Neural cell (in vitro differentiated cells): ENCODE measurements around the gene CACNA1B. TPM values are rescaled to one million over a fixed set of nuclear protein-coding genes. Genes with fewer than 3 reads are reported as not detected.

Source experiments
- H2AFZ ChIP-seq: fragments of 200-600, 300-800 bp; sonication (generic), shearing (Covaris generic); 2 replicates; pipeline ENCODE4 v1.6.0; 2014; ENCODE audit warnings: low read depth, mild to moderate bottlenecking, antibody characterized with exemption, low read length, moderate library complexity
- H3F3A ChIP-seq: fragments of 200-600 bp; shearing (Covaris generic); 2 replicates; pipeline ENCODE4 v1.6.1; 2016; ENCODE audit warnings: mild to moderate bottlenecking, moderate library complexity, mixed read lengths, antibody characterized with exemption, low read length; ENCODE audit not compliant: insufficient read depth, poor library complexity, severe bottlenecking
- H3K27ac ChIP-seq: fragments of 200-600, 300-800 bp; sonication (generic), shearing (Covaris generic); 2 replicates; pipeline ENCODE4 v1.5.1; 2014; ENCODE audit warnings: mild to moderate bottlenecking, low read length, moderate library complexity
- H3K27me3 ChIP-seq: fragments of 300-800, 200-600 bp; sonication (generic), shearing (Covaris generic); 2 replicates; pipeline ENCODE4 v1.6.0; 2014; ENCODE audit warnings: mild to moderate bottlenecking, low read depth, low read length, moderate library complexity; ENCODE audit not compliant: insufficient read depth
- H3K36me3 ChIP-seq: fragments of 300-800, 200-600 bp; sonication (generic), shearing (Covaris generic); 2 replicates; pipeline ENCODE4 v1.5.1; 2014; ENCODE audit warnings: mild to moderate bottlenecking, antibody characterized with exemption, low read length, moderate library complexity; ENCODE audit not compliant: insufficient read depth
- H3K4me2 ChIP-seq: fragments of 300-800, 200-600 bp; sonication (generic), shearing (Covaris generic); 2 replicates; pipeline ENCODE4 v1.6.0; 2014; ENCODE audit warnings: mild to moderate bottlenecking, low read length
- H3K4me3 ChIP-seq: fragments of 300-800, 200-600 bp; sonication (generic), shearing (Covaris generic); 2 replicates; pipeline ENCODE4 v1.5.1; 2014; ENCODE audit warnings: mild to moderate bottlenecking, low read length, moderate library complexity
- H3K79me2 ChIP-seq: fragments of 200-600 bp; shearing (Covaris generic); replicated peaks from 2 replicates; pipeline ENCODE4 v1.6.0; 2014; ENCODE audit warnings: mild to moderate bottlenecking, low read length, moderate library complexity; ENCODE audit not compliant: insufficient read depth
- H3K9ac ChIP-seq: fragments of 300-800, 200-600 bp; sonication (generic), shearing (Covaris generic); 2 replicates; pipeline ENCODE4 v1.6.1; 2016; ENCODE audit warnings: mild to moderate bottlenecking, low read length, mixed read lengths
- H3K9me2 ChIP-seq: fragments of 200-600 bp; shearing (Covaris generic); 2 replicates; pipeline ENCODE4 v1.6.1; 2016; ENCODE audit warnings: mild to moderate bottlenecking, low read length, mixed read lengths; ENCODE audit not compliant: insufficient read depth
- H3K9me3 ChIP-seq: fragments of 200-600, 300-800 bp; sonication (generic), shearing (Covaris generic); 2 replicates; pipeline ENCODE4 v1.6.1; 2016; ENCODE audit warnings: mild to moderate bottlenecking, mixed run types, low read length, moderate library complexity, mixed read lengths
- H4K20me1 ChIP-seq: fragments of 200-600 bp; shearing (Covaris generic); 2 replicates; pipeline ENCODE4 v1.6.1; 2016; ENCODE audit warnings: mild to moderate bottlenecking, mixed run types; ENCODE audit not compliant: insufficient read depth
- CTCF ChIP-seq: fragments of 450-650 bp; IDR thresholded peaks from 2 replicates; pipeline ENCODE4 v1.5.1; 2014; ENCODE audit warnings: antibody characterized with exemption, mild to moderate bottlenecking, moderate library complexity; ENCODE audit not compliant: poor library complexity, severe bottlenecking
- EP300 ChIP-seq: fragments of 450-650 bp; conservative IDR thresholded peaks from 2 replicates; pipeline ENCODE4 v1.6.1; 2014; ENCODE audit warnings: antibody characterized with exemption, mild to moderate bottlenecking, moderate library complexity; ENCODE audit not compliant: poor library complexity, severe bottlenecking
- EZH2 ChIP-seq: fragments of 200-600, 300-800 bp; shearing (Covaris generic), sonication (generic); IDR thresholded peaks from 2 replicates; pipeline ENCODE4 v1.6.1; 2014; ENCODE audit warnings: antibody characterized with exemption, low read length, borderline replicate concordance, mild to moderate bottlenecking; ENCODE audit not compliant: insufficient read depth, poor library complexity, severe bottlenecking
- MXI1 ChIP-seq: fragments of 450-650 bp; conservative IDR thresholded peaks from 2 replicates; pipeline ENCODE4 v1.6.1; 2014; ENCODE audit warnings: antibody characterized with exemption, mild to moderate bottlenecking; ENCODE audit not compliant: poor library complexity, severe bottlenecking
- POLR2AphosphoS5 ChIP-seq: IDR thresholded peaks from 2 replicates; pipeline ENCODE4 v1.6.1; 2012
- RAD21 ChIP-seq: fragments of 450-650 bp; conservative IDR thresholded peaks from 2 replicates; pipeline ENCODE4 v1.6.1; 2014; ENCODE audit warnings: antibody characterized with exemption, mild to moderate bottlenecking, moderate library complexity
- SMC3 ChIP-seq: fragments of 450-650 bp; conservative IDR thresholded peaks from 2 replicates; pipeline ENCODE4 v1.6.1; 2014; ENCODE audit warnings: antibody characterized with exemption, mild to moderate bottlenecking, moderate library complexity; ENCODE audit not compliant: poor library complexity
- TAF1 ChIP-seq: IDR thresholded peaks from 2 replicates; pipeline ENCODE4 v1.6.1; 2012; ENCODE audit warnings: low read depth
- polyA plus RNA-seq: library from polyadenylated mRNA; depleted of rRNA; stranded (reverse); fragments of >200 nt; gene quantifications from 2 replicates; pipeline ENCODE4 v1.2.3, GENCODE V29; 2014
- TF ChIP-seq, protein P1 (sequence below): IDR thresholded peaks from 2 replicates; pipeline ENCODE4 v1.6.1; 2012; ENCODE audit warnings: borderline replicate concordance

Gene CACNA1B
- polyA plus RNA-seq, 1 donor from 2014 or later: 5.8 TPM

- Histone ChIP-seq H3K9me2 (no peaks in the 10 kb centered on the region), H3K27me3 (no peaks in the 10 kb centered on the region), H3K36me3 (peaks cover 6% of the 10 kb centered on the region), H3K79me2 (no peaks in the 10 kb centered on the region), H2AFZ (no peak overlapping the region), H3F3A (no peaks in the 10 kb centered on the region), H3K27ac (no peak overlapping the region), H3K9ac (no peak overlapping the region), H3K4me3 (no peak overlapping the region), H3K9me3 (no peaks in the 10 kb centered on the region), H3K4me2 (no peak overlapping the region), H4K20me1 (no peaks in the 10 kb centered on the region)
- TF ChIP-seq TAF1 (no peak), RAD21 (no peak), CTCF (no peak), EZH2 (no peak), POLR2AphosphoS5 (no peak), MXI1 (no peak), EP300 (no peak), SMC3 (no peak)
- TF ChIP-seq, protein P1, sequence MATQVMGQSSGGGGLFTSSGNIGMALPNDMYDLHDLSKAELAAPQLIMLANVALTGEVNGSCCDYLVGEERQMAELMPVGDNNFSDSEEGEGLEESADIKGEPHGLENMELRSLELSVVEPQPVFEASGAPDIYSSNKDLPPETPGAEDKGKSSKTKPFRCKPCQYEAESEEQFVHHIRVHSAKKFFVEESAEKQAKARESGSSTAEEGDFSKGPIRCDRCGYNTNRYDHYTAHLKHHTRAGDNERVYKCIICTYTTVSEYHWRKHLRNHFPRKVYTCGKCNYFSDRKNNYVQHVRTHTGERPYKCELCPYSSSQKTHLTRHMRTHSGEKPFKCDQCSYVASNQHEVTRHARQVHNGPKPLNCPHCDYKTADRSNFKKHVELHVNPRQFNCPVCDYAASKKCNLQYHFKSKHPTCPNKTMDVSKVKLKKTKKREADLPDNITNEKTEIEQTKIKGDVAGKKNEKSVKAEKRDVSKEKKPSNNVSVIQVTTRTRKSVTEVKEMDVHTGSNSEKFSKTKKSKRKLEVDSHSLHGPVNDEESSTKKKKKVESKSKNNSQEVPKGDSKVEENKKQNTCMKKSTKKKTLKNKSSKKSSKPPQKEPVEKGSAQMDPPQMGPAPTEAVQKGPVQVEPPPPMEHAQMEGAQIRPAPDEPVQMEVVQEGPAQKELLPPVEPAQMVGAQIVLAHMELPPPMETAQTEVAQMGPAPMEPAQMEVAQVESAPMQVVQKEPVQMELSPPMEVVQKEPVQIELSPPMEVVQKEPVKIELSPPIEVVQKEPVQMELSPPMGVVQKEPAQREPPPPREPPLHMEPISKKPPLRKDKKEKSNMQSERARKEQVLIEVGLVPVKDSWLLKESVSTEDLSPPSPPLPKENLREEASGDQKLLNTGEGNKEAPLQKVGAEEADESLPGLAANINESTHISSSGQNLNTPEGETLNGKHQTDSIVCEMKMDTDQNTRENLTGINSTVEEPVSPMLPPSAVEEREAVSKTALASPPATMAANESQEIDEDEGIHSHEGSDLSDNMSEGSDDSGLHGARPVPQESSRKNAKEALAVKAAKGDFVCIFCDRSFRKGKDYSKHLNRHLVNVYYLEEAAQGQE: no peak
These were observed 35.5 kb downstream of the CACNA1B start for GRCh38 chr9:137913132-137913531.

DNA sequence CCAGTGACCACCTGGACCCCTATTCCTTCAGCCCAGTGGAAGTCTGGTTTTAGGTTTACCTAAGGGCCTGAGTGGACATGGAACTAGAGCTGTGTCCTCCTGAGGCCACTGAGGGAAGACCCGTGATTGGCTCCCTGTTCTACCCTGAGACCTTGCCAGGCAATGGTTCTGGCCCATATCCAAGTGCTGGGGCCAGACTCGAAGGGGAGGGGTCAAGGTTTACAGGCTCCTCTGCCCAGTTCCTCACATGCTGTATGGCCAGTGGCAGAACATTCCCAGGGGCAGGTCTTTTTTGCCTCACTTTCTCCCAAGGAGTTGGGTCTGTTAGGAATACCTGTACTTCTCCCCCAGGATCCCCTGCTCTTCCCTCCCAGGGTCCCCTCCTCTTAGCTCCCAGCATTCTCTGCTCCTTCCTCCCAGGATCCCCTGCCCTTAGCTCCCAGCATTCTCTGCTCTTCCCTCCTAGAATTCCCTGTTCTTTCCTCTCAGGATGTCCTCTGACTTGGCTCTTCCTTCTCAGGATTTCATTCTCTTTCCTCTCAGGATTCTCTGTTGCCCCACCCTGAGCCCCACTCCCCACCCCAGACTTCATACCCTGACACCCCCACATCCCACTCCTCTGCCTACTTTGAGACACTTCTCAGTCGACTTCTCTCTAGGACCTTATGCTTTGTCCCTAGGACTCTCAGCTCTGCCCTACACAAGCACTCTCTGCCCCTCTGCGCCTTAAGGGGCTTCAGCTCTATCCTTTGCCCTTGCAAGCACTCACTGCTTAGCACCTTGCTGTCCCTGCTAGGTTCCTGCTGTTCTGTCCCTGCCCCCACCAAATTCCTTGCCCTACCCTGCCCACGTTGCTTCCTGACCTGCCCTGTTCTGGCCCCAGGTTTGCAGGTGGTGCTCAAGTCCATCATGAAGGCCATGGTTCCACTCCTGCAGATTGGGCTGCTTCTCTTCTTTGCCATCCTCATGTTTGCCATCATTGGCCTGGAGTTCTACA, 36.5 kb downstream of the CACNA1B start:
- no peaks in the 10 kb centered on the region for H3K27me3 ChIP-seq
- no peak overlapping the region for H3K9ac ChIP-seq
- H3K79me2 ChIP-seq: no peaks in the 10 kb centered on the region
- H2AFZ ChIP-seq: no peak overlapping the region
- H3F3A ChIP-seq: no peaks in the 10 kb centered on the region
- H4K20me1 ChIP-seq: no peaks in the 10 kb centered on the region
- TF ChIP-seq CTCF (no peak), MXI1 (no peak), EP300 (no peak), EZH2 (no peak), POLR2AphosphoS5 (no peak), RAD21 (no peak), SMC3 (no peak)
- TF ChIP-seq, protein P1: no peak
- no peaks in the 10 kb centered on the region for H3K9me2 ChIP-seq
- no peak overlapping the region for H3K27ac ChIP-seq
- H3K9me3 ChIP-seq: no peaks in the 10 kb centered on the region
- peaks cover 6% of the 10 kb centered on the region for H3K36me3 ChIP-seq
- no peak overlapping the region for H3K4me2 ChIP-seq
- H3K4me3 ChIP-seq: no peak overlapping the region
